GM19035 (cell line): ENCODE results near the gene ETNK2.

Experiments
- ATAC-seq: cut with Tn5 transposase; IDR thresholded peaks from one replicate; pipeline ENCODE4 v1.9.1; 2021; ENCODE audit not compliant: unreplicated experiment

Gene ETNK2, protein sequence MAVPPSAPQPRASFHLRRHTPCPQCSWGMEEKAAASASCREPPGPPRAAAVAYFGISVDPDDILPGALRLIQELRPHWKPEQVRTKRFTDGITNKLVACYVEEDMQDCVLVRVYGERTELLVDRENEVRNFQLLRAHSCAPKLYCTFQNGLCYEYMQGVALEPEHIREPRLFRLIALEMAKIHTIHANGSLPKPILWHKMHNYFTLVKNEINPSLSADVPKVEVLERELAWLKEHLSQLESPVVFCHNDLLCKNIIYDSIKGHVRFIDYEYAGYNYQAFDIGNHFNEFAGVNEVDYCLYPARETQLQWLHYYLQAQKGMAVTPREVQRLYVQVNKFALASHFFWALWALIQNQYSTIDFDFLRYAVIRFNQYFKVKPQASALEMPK

DNA sequence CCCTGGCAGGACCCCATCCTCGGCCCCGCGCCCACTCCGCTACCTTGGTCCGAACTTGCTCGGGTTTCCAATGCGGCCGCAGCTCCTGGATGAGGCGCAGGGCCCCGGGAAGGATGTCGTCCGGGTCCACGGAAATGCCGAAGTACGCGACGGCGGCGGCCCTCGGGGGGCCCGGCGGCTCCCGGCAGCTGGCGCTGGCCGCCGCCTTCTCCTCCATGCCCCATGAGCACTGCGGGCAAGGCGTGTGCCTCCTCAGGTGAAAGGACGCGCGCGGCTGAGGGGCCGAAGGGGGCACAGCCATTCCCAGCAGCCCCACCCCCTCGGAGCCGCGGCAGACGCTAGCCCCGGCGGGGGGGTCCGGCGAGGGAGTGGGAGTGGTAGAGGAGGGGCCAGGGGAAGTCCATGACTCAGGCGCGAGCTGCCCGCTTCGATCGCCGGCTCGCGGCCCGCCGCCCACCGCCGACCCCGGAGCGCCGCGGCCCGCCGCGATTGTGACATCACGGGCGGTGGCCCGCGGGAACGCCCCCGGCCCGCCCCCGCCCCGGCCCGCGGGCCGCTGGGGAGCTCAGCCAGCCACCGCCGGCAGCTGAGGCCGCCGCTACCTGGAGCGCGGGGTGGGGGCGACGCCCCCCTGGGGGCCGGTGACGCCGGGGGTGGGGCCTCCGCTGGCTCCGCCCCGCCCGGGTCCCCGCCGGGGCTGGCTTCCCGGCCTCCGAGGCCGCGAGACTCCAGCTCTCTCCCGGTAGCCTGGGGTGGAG is at the start of gene ETNK2:
TSS of gene ETNK2 (minus strand) at position 493 of the 758 bp plus-strand sequence. CDS start at position 301, 192 bp downstream.
- no peak for ATAC-seq

DNA sequence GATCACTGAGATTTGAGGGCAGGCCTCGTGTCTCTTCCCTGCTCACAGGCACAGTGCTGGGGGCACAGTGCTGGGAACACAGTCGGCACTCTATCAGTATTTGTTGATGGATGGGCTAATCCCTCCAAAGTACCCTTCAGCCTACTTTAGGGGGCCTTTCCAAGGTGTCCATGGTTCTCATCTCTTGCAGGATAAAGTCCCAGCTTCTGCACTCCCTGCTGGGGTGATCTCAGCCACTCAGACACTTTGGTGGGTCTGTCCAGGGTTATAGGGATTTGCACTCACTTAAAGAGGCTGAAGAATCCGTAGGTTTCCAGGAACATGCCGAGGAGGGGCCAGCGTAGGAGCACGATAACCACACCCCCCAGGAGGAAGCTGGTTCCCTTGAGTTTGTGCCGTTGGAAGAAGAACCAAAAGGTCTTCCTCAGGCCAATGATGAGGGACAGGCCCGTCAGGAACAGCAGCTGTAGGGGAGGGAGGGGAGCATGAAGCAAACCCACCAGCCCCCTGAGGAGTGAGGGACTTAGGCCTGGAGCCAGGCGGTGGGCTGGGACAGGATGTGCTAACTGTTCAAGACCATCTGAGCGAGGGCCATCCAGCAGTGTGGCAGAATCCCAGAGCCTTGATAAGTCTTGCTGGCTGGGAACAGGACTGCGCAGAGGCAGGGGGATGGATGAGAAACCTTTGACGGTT is 49.6 kb upstream of the ETNK2 start:
- ATAC-seq: no peak

DNA sequence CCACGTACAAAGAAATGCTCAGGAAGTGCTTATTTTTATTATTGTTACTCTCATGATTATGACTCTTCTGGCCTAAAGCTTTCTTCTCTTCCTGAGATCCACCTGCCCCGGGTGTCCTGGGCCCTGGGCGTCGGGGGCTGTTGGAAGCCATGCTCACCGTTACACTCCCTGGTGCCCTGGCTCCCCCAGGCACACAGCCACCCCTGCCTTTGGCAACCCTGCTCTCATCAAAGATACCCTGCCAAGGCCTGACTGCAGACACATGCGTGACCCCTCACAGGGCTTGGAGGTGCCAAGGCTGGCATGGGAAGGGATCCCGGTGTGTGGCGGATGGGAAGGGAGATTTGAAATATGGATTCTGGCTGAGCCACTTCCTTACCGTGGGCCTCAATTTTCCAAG is 47.7 kb upstream of the ETNK2 start:
- no peak for ATAC-seq

DNA sequence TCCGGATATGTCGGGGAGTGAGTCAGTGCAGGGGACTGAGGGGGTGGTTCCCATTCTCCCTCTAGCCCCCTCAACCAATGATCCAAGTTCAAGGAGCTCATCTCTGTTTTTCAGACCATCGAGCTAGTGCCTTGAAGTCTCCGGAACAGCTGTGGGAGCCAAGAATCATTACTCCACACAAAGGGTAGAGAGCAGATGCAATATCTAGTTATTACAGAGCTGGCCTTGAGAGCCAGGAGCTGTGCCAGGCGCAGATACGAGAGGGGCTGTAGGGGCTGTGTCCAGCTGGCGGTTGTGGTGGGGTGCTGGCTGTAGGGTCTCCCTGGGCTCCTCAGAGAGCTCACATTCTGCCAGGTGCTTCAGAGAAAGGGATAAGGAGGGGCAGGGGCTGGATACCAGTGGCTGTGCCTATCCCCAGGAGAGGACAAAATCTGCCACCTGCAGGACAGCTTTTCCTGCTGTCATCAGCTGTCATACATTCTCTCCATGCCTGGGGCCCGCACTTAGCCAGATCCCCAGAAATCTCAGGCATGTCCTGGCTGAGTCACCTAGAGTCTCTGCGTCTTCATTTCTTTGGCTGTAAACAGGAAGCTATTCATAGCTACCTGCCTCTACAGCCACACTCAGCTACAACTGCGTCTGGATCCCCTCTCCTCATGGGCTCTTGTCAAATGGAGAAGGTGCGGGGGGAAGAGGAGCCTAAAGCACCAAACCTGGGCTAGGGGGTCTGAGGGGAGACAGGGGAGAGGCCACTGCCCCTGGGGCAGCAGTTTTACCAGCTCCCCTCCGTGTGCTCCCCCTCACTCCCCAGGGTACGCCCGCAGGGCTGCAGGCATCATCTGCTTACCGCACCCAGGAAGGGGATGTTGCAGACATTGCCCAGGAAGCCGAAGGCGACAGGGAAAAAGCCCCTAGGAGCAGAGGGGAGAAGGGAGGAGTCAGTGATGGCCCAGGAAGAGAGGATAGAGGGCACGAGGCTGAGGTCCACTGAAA is 46.8 kb upstream of the ETNK2 start:
- ATAC-seq: no peak

DNA sequence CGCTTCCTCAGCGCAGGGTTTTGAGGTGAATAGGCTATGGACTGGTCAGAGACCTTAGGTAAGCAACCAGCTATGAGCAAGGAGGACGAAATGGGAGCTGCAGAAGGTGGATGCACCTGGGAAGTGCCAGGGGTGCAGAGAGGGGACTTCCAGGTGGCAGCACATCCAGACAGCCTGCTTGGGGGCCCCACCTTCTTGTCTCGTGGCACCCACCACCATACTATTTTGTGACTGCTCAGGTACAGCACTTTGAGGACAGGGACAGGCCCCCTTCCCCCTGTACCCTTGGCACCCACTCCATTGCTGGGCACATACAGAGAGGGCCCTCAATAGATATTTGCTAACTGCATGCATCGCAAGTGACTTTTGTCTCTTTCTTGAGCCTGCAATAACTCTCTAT is 45.2 kb upstream of the ETNK2 start:
- no peak for ATAC-seq

DNA sequence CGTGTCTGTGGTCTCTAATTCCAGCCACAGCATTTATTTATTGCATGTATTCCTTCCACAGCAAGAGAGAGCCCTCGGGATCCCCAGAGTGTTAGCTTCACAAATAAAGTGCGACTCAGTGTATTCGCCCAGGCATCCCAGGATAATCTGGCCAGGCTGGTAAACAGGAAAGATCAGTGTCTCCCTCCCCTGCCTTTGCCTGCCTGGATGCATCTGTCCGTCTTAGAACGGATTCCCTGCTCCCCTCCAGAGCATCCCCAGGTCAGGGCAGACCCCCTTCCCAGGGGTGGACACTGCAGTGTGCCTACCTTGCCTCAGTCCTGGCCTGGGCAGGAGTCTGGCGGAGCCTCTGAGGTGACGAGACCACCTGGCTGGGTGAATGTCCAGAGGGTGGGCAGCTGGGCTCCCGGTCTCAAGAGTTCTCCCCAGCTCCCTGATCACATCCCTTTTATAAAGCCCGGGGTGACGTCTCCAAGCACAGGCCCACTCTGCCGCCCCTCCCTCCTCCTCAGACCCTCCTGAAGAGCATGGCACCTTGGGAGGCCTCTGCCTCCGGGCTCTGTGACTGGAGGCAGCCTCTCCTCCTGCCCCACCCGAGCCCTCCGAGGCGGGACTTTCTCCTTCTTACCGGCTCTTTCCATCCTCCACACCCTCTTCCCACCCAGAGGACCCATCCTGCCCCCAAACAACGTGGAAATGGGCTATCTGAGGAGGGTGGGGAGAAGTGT is 44.4 kb upstream of the ETNK2 start, which contains the start of gene KISS1:
TSS of gene KISS1 (minus strand) at position 424 of the 728 bp plus-strand sequence. CDS start 3,615 bp downstream, outside the sequence.
- ATAC-seq: no peak

DNA sequence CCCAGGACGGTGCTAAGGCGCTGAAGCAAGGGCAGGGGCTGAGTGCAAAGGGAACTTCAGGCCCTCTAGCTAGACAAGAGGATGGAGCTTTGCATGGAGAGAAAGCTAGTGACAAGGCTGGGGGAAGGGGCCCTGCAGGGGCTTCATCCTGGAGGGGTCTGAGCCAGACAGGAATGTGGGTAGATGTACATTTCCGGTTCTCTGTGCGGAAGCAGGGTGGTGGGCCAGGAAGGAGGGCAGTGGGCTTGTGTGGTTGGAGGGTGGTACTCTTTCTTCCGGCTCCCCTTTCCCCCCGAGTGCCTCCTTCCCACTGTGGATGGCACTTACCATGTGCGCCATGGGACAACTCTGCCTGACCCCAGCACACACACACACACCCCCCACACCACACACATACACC is 42.9 kb upstream of the ETNK2 start:
- no peak for ATAC-seq

DNA sequence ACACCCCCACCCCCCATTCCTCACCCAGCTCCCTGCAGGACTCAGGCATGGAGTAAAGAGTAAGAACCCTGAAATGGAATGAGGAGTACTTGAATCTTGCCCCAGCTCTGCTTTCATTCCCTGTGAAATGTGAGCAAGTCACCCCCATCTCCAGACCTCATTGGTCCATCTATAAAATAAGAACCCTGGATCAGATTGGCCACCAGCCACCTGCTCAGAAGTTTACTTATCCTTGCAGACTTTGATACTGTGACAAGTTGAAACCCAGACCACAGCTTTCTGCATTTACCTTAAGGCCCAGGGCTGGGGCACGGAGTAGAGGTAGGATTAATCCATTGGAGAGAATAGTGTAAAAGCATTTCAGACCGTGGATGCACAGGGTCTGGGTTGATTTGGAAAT is 42.2 kb upstream of the ETNK2 start:
- no peak for ATAC-seq

DNA sequence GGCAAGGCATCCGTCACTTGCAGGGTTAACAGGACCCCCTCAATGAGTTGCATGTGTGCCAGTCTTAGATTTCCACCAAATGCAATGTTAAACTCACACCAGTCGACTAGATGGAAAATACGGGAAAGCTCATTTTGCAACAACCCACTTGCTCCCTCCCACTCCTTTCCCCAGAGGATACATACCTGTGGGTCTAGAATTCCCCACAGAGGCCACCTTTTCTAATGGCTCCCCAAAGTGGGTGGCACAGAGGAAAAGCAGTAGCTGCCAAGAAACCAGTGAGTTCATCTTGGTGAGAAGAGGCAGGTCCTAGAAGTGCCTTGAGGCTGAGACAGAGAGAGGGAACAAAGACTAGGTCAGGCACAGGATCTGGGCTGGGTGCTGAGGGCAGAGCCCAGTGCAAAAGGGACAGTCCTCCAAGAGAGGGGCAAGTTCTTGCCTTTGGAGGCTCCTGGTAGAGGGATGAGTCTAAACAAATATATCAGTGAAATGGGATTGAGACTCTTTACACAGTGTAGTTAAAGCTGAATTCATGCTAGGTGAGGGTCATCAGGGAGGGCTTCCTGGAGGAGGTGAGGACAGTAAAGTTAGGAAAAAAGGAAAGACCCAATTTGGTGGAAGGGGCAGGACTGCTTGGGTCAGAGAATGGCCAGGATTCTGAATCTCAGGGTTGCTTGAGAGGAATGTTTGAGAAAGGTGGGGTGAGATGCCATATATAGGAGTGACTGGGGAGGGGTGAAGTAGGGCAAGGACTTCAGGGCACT is 40.9 kb upstream of the ETNK2 start:
- ATAC-seq: no peak

DNA sequence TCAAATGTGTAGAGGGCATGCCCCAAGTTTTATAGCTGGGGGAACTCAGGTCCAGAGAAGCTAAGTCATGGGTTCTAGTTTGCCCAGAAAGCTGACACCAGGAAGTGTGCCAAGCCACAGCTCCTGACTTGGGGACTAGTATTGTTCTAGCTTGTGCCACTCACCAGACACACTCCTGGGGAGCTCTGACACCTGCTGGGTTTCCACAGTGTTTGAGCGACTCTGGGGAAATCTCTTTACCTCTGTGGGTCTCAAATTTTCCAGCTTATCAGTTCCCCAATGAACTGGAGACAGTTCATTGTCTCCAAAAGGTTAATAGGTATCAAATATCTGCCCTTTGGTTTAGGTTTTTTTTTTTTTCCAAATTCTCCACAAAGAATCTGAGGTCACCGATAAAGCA is 40.2 kb upstream of the ETNK2 start:
- ATAC-seq: no peak

DNA sequence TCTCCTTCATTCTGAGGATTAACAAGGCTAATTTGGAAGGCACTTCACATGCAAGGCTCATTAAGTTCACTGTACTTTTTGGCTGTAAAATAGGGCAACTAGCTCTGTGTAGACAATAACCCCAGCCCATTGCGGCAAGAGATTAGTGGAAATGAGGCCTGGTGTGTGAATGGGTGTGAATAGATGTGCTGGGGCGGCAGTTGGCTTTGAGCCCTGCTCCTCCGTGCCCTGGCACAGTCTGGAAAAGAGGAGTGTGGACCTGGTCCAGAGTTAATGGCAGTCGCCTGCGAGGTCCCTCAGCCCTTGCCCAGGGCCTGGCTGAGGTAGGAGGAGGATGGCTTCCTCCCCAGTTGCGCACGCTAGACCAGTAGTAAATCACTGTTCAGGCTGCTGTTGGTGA is 39.6 kb upstream of the ETNK2 start:
- no peak for ATAC-seq

DNA sequence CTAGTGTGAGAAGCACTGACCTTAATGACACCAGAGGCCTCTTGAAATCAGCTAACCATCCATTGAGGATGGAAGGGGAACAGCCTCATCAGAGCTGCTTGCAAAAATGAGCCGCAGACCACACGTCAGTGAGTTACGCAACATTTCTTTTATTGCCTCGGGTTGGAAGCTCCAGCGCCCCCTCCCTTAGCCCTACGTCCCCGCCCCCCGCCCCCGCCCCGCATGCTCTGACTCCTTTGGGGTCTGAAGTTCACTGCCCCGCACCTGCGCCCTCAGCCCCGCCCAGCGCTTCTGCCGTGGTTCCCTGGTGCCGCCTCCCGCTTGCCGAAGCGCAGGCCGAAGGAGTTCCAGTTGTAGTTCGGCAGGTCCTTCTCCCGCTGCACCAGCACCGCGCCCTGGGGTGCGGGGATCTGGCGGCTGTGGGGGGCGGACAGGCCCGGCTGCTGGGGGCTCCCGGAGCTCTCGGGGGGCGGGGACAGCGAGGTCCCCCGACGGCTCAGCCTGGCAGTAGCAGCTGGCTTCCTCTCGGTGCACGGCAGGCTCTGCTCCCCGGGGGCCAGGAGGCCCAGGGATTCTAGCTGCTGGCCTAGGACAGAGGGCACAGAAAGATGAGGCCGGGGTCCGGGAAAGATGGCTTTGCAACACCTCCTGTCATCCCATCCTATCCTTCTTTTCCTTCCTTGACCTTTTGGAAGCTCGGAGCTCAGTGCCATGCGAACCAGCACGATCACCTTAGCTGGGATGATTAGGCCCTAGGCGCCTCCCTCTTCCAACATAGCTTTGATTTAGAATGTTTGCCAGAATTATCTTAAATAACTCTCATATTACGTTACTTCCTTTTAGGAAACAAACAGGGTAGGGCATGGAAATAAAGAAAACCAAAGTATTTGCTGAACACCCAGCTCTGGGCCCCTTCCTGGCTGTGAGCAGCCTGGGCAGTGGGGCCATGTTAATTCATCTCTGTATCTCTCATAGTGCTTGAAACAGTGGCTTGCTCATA is 38.7 kb upstream of the ETNK2 start:
- ATAC-seq: no peak

DNA sequence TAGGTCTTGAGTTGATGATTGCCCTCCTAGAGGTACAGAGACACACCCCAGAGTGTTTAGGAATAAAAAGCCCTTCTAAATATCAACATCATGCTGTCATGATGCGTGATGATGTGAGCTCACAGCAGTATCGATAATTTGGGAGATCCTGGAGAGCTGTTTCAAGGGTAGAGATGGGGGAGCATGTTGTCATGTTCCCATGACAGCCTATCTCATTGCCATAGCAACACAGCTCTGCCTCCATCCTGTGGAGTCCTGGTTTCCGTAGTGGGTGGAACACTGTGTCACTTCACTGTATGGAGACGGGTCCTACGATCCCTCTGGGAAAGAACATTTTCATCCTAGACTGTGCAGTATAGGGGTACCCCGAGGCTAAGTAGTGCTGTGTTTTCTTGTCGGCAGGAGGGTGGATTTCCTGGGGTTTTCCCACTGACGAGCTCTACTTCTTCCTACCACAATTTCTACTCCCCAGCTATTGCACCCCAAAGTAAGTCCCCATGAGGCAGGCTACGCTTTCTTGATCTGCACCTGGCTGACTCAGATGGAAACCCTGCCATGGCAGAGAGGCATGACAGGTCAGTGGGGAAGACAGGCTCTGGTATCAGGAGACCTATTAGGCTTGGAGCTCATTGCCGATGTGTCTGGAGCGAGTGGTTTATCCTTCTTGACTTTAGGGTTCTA is 37.3 kb upstream of the ETNK2 start:
- ATAC-seq: no peak

DNA sequence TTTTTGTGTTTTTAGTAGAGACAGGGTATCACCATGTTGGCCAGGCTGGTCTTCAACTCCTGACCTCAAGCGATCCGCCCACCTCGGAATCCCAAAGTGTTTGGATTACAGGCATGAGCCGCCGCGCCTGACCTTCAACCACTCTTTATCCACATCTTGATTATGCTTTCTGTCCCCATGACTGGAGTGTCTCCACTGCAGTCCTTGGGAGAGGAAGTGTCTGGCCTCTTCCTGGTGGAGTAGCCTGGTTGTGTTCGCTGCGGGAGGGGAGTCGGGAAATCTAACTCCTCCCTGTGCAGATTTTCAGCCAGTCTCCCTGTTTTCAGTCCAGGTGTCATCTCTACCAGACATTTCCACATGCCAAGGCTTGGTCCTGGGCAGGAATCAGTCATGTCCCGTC is 34.8 kb upstream of the ETNK2 start:
- no peak for ATAC-seq

DNA sequence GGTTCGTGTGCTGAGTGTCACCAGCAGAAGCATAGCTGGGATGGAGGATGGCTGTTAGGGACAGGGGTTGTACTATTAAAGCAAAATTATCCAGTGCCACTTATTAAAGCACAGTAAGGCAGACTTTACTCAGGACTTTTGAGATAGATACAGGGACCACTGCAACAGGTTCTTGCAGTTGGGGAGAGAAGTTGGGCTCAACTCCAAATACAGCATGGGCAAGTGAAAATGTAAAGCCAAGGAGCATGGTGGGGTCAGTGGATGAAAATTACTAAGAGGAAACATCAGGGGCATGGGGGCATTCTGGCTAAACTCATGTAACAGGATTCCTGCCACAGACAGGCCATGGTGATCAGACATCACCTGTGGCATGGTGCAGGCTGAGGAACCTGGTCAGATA is 29.3 kb upstream of the ETNK2 start:
- no peak for ATAC-seq

DNA sequence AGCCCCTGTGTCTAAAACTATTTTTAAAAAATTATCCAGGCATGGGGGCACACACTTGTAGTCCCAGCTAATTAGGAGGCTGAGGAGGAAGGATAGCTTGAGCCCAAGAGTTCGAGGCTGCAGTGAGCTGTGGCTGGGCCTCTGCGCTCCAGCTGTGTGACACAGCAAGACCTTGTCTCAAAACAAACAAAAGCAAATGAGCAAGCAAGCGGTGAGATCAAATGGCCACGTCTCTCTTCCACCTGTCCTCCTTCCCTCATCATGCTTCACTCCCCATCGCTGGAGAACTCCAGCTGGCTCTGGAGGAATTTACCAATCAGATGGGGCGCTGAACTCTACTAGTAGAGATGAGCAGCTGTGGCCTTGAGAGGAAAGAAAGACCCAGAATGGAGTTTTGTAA is 28.3 kb upstream of the ETNK2 start:
- ATAC-seq: no peak
